Measurements from ENCODE around the gene GALNT17.

- TF ChIP-seq RAD21 (IDR thresholded peaks at IDR 0.05; ENCODE audit: low read depth): no peak
- no peak for TF ChIP-seq MAX (IDR thresholded peaks at IDR 0.05)
- TF ChIP-seq REST (IDR thresholded peaks at IDR 0.05; ENCODE audit: low read depth): no peak
- no peak for TF ChIP-seq TEAD4 (IDR thresholded peaks at IDR 0.05)
- TF ChIP-seq EP300 (IDR thresholded peaks at IDR 0.05; ENCODE audit: borderline replicate concordance): no peak
- no peak for TF ChIP-seq CREB1 (IDR thresholded peaks at IDR 0.05; ENCODE audit: low read depth)
- no peak for TF ChIP-seq USF1 (IDR thresholded peaks at IDR 0.05)
- TF ChIP-seq FOXM1 (IDR thresholded peaks at IDR 0.05; ENCODE audit: borderline replicate concordance, low read depth): no peak
- TF ChIP-seq TAF1 (IDR thresholded peaks at IDR 0.05; ENCODE audit: low read depth): no peak
- TF ChIP-seq YY1 (IDR thresholded peaks at IDR 0.05; ENCODE audit: low read depth): no peak
- TF ChIP-seq ZBTB7A (IDR thresholded peaks at IDR 0.05; ENCODE audit: low read depth): no peak
- no peak for TF ChIP-seq TCF12 (IDR thresholded peaks at IDR 0.05; ENCODE audit: low read depth)
- TF ChIP-seq EGR1 (IDR thresholded peaks at IDR 0.05): no peak
- TF ChIP-seq CEBPB (IDR thresholded peaks at IDR 0.05): no peak
Measured at GRCh38 chr7:71716690-71717089, 584.7 kb downstream of the GALNT17 start.
